ENCODE results near the gene ZCCHC24.

- TF ChIP-seq CTCF (conservative IDR thresholded peaks at IDR 0.05 in 1 of 2, IDR thresholded peaks at IDR 0.05 in 1 of 2; ENCODE audit: low read depth in 1 of 2, low read length in 2 of 2) = no peak
- no peak for TF ChIP-seq EZH2 (IDR thresholded peaks at IDR 0.05; ENCODE audit: low read length, missing control alignments)
Measured at GRCh38 chr10:79357180-79357579, 88.2 kb downstream of the ZCCHC24 start.

All from fibroblast of lung (primary cell).